Measurements from ENCODE around the gene RPS19.

DNA sequence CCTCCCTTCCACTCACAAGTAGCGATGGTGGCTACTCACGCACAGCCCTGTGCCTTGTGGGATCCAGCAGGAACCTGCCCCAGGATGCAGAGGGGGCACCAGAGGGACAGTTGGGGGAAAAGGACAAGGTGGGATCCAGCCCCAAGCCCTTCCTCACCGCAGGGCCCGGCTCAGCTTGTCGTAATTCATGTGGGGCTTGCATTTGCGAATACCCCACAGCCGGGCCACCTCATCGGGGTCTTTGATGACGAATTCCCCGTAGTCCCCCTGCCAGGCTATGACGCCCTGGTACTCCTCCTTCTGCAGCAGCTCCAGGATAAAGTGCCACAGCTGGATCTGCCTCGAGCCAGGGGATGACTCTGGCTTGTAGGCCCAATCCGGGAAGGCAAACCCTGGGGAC lies 49.7 kb downstream of the RPS19 start:
- TF ChIP-seq, protein P1, sequence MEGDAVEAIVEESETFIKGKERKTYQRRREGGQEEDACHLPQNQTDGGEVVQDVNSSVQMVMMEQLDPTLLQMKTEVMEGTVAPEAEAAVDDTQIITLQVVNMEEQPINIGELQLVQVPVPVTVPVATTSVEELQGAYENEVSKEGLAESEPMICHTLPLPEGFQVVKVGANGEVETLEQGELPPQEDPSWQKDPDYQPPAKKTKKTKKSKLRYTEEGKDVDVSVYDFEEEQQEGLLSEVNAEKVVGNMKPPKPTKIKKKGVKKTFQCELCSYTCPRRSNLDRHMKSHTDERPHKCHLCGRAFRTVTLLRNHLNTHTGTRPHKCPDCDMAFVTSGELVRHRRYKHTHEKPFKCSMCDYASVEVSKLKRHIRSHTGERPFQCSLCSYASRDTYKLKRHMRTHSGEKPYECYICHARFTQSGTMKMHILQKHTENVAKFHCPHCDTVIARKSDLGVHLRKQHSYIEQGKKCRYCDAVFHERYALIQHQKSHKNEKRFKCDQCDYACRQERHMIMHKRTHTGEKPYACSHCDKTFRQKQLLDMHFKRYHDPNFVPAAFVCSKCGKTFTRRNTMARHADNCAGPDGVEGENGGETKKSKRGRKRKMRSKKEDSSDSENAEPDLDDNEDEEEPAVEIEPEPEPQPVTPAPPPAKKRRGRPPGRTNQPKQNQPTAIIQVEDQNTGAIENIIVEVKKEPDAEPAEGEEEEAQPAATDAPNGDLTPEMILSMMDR (IDR thresholded peaks at IDR 0.05): no peak
- no peak for TF ChIP-seq POLR2A (IDR thresholded peaks at IDR 0.05)

All from esophagus squamous epithelium (tissue), 4 donors.